Superior temporal gyrus (tissue), 1 donor: ENCODE results near the gene PLCG2.
"Not testable (repeated sequence)": the region's sequence is repeated elsewhere in the genome, so short reads cannot be mapped to it uniquely, and the experiment has no call there.

Experiments
- DNase-seq: peaks from one replicate; pipeline ENCODE4 v3.0.0-alpha.2; 2016; ENCODE audit errors: extremely low spot score

The PLCG2 gene

GRCh38 chr16:81912395-81912794 is 133.3 kb downstream of the PLCG2 start:
- no peak for DNase-seq

DNA sequence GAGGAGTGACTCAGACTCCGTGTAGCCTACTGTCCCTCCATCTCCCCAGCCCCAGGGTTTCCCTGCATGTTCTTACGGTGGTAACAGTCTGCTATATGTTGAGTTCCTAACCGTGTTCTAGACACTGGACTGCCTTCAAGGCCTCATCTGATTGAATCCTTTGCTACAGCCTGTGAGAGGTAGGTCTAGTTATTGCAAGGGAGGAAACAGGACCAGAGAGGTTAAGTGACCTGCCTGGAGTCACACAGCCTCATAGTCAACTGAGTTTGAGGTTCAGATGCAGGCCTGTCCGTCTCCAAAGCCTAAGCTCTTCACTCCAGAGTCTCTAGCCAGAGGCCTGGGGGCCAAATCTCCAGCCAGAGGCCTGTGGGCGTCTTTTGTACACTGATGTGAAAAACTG is 134.1 kb downstream of the PLCG2 start:
- DNase-seq, result no peak

- no peak for DNase-seq
Measured at GRCh38 chr16:81917375-81917774, 138.3 kb downstream of the PLCG2 start.

- no peak for DNase-seq
Measured at GRCh38 chr16:81918927-81919326, 139.8 kb downstream of the PLCG2 start.

- DNase-seq, result no peak
Measured at GRCh38 chr16:81920498-81920897, 141.4 kb downstream of the PLCG2 start.

- no peak for DNase-seq
Measured at GRCh38 chr16:81921085-81921814, 142.2 kb downstream of the PLCG2 start.

GRCh38 chr16:81921843-81922584 is 142.9 kb downstream of the PLCG2 start:
- no peak for DNase-seq

DNA sequence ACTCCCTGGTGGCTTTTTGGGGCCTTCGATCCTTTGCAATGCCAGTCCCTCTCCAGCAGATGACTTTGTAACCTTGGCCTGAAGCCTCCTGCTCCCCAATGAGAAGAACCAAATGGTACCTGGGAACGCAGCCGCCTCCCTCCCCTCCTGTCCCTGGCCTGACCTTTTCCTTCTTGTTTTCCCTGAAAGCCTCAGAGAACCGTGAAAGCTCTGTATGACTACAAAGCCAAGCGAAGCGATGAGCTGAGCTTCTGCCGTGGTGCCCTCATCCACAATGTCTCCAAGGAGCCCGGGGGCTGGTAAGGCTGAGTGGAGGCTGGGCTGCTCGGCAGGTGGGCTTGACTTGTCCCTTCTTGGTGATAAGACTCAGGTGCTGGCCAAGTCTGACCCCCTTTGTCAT is 144.2 kb downstream of the PLCG2 start:
- DNase-seq, result no peak

DNA sequence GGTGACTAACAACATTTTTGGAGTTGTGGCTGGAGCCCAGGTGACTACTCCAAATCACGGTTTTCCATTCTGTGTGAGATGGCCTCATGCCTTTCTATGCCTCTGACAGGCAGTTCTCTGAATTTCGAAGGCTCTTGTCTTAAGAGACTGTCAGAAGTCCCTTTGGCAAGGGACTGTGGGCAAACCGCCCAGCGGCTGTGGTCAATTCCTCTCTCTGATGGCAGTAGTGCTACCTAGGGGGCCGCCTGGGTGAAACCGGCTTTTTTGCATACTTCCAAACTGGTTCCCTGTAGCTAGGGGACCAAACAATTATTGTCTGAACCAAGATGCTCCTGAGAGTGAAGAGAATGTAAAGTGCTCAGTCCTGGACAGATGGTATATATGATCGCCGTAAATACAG is 145.9 kb downstream of the PLCG2 start:
- no peak for DNase-seq

GRCh38 chr16:81926036-81926435 is 146.9 kb downstream of the PLCG2 start:
- DNase-seq, result no peak

DNA sequence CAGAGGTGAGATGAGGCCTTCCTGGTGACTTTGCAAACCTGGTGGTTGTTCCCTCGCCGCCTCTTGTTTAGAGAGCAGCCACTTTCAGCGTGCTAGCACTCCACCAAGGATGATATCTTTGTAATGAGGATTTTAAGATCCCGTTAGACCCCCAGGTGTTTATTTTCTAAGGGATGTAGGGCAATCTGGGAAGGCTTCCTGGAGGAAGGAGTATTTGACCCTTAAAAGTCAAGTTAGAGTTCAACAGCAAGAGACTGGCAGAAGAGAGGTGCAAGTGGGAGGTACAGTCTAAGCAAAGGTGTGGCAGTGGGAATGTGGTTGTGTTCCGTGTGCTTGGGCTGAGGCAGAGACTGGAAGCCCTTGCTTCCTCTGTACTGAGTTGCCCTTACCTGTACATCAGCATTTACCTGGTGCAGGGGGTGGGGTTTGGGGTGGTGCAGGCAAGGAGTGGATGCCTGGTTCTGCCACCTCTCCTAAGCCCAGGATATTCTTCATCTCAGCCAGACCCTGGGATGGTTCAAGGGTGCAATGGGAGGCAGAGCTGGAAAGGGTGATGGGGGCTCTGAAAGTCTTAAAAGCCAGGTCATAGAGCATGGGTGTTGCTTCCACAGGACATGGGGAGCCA is 148.6 kb downstream of the PLCG2 start:
- no peak for DNase-seq

DNA sequence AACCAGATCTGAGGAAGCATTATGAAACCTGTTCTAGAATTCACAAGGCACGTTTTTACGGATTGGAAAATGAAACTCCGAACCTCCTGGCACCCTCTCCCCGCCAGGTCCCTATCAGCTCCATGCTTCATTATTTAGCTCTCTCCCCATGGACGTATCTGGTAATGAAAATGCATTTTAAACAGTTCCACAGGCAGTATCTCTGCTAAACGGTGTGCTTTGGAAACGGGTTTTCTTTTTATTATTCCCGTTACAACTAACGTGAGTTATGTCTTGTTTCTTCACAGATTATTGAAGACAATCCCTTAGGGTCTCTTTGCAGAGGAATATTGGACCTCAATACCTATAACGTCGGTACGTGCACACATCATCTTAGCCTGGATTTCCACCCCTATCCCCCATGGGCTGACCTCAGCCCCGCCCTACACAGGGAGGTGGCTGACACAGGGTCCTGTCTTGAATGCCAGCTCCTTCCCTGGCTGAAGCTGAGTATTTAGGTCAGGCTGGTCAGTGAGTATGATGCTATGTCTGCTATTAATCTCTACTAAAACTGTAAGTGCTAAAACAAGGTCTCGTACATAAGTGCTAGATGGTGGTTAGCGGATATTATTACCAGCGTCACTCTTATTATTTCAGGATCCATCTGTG is 149.3 kb downstream of the PLCG2 start:
- DNase-seq, result no peak

DNA sequence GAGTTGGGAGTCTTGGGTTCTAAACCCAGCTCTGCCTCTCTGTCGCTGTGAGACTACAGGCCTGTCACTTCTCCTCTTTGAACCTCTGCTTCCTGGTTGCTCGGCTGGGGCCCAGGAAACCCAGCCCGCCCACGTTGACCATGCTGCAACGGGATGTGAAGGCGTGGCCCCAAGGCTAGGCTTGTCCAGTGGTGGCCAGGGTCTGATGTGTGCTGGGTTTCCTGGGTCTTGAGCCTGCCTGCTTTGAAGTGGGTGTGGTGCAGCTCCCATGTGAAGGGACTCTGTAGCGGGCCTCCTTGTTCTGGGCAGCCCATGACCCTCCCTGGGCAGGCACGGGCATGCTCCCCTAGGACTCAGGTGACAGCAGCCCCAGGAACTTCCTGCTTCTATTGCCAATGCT is 149.9 kb downstream of the PLCG2 start:
- DNase-seq, result no peak

GRCh38 chr16:81929841-81930240 is 150.8 kb downstream of the PLCG2 start:
- no peak for DNase-seq

- DNase-seq, result no peak
Measured at GRCh38 chr16:81931927-81932326, 152.8 kb downstream of the PLCG2 start.

- DNase-seq, result no peak
Measured at GRCh38 chr16:81932668-81933067, 153.6 kb downstream of the PLCG2 start.

- no peak for DNase-seq
Measured at GRCh38 chr16:81933361-81933760, 154.3 kb downstream of the PLCG2 start.

- not testable (repeated sequence) for DNase-seq
Measured at GRCh38 chr16:81934711-81935110, 155.6 kb downstream of the PLCG2 start.

DNA sequence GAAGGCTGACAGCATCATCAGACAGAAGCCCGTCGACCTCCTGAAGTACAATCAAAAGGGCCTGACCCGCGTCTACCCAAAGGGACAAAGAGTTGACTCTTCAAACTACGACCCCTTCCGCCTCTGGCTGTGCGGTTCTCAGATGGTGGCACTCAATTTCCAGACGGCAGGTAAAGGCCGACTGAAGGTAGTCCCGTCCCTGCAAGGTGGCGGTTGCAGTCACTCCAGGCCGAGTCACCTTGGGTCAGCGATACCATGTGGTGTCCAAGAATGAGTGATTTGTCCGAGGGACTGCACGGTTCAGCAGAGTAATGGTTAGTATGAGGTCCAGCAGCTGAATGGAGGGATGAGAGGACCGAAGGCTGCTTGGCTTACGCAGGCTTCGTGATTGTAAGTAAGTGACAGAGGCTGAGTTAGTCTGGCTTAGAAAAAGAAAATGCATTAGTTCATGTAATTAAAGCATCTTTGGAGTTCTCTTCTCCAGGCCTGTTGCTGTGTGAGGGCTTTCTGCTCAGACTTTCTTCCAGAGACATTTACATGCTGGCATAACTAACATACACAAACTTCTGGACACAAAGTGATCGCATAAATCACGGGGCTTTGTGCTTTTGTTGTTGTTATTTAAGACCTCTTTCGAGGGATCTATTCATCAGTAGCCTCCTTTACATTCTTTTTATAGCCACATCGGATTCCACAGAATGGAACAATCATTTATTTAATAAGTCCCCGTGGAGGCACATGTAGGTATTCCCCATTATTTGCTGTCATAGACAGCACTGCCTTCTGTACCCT is 157.3 kb downstream of the PLCG2 start:
- DNase-seq, result no peak

DNA sequence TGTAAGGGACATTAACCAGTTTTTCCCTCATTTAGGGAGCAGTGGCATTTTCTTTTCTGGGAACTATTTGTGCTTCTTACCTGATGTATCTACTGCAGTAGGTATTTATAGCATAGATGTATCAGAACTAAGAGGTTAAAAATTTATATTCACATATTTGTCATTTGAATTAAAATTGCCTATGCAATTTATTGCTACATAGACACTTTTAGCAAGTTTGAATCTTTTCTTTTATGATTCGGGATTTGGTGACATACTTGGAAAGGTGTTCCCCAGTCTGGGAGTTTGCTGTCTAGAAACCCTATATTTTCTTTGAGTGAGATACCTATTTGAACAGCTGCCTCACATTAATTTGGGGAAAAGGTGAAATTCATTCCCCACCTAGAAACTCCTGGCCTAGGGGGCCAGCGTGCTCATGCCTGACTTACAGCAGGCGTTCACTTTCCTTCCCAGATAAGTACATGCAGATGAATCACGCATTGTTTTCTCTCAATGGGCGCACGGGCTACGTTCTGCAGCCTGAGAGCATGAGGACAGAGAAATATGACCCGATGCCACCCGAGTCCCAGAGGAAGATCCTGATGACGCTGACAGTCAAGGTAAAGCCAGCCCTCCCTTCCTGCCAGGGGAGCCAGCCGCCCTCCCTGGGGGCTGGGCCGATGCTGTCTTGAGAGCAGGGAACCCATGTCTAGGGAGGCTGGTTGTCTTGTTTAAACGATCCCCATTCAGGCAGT is 158.4 kb downstream of the PLCG2 start:
- DNase-seq, result no peak
